ENCODE measurements around the gene PPP1CC.
"Not testable (repeated sequence)": the region's sequence is repeated elsewhere in the genome, so short reads cannot be mapped to it uniquely, and the experiment has no call there.

The PPP1CC gene

DNA sequence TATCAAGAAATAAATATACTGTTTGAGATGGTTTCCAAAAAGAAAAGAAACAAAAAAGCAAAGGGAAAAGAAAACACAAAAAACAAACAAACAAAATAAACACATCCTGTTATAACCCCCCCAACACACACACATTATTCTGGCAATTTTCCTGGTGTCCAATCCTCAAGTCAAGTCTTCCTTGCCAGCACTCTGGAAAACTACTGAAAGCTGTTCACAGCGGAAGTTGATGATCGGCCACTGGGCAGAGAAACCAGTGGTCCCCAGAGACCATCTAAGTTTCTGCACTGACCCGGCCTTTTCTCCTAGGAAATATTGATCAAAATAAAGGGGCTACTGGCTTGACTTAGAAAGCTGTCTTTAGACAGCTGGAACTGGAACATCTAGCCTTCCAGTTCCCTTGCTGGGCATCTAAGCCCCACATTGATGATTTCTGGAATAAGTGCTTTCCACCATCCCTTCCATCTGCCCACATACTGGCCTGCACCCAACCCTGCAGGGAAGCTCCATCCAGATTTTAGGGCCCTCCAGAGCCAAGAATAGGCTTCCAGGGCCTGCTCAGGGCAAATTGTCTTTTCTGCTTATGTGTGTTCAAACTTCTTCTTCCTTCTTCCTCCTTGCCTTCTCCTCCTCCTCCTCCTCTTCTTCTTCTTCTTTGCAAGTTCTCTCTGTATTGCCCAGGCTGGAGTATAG, 11.6 kb upstream of the PPP1CC start:
- DNase-seq (ENCODE audit: low read depth in 2 of 2, low spot score in 1 of 2), result no peak

GRCh38 chr12:110750784-110751461, 8.2 kb upstream of the PPP1CC start:
- no peak for DNase-seq (ENCODE audit: low read depth in 2 of 2, low spot score in 1 of 2)

DNA sequence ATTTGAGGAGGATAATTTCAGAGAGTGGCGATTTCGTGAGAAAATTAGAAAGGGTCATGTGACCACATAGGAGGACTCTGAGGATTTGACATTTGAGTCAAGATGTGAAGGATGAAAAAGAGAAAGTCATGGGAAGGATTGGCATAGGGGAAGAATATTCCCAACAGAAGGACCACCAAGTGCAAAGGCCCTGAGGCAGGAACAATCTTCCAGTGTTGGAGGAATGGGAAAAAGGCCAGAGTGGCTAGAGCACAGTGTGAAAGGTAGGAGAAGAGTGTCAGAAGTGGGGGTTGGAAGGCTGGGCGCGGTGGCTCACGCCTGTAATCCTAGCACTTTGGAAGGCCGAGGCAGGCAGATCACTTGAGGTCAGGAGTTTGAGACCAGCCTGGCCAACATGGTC, 3.9 kb upstream of the PPP1CC start:
- no peak for DNase-seq (ENCODE audit: low read depth in 2 of 2, low spot score in 1 of 2)

- DNase-seq (ENCODE audit: low read depth in 2 of 2, low spot score in 1 of 2), result no peak
Observed at GRCh38 chr12:110745542-110746284, 3.0 kb upstream of the PPP1CC start.

- DNase-seq (ENCODE audit: low read depth in 2 of 2, low spot score in 1 of 2), result no peak
Observed at GRCh38 chr12:110744601-110745264, 2.0 kb upstream of the PPP1CC start.

- no peak for DNase-seq (ENCODE audit: low read depth in 2 of 2, low spot score in 1 of 2)
Observed at GRCh38 chr12:110744151-110744571, 1.5 kb upstream of the PPP1CC start.

DNA sequence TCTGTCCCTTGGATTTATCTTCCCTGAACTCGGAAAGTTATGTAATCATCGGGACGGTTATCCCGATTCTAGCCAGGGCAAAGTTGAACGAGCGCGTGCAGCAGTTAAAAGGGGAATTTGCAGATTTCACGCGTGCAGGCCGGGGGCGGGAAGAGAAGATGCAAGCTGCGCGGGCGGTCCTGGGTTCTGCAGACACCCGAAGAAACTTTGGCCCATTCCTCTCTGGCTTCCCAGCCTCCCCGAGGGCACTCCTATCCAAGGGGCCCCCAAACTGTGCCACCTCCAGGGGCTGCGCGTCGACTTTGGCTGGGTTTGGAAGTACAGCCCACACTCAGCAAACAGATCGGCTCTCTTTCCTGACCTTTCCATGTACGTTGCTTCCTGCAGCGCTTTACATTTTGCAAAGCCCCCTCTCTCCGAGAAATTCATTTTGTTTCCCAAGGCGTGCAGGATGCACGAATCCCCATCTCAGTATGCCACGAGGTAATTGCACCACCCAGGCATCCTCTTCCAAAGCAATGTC, 941 bp upstream of the PPP1CC start:
- no peak for DNase-seq (ENCODE audit: low read depth in 2 of 2, low spot score in 1 of 2)

- no peak for DNase-seq (ENCODE audit: low read depth in 2 of 2, low spot score in 1 of 2)
Observed at GRCh38 chr12:110742096-110742717, 484 bp downstream of the PPP1CC start.

DNA sequence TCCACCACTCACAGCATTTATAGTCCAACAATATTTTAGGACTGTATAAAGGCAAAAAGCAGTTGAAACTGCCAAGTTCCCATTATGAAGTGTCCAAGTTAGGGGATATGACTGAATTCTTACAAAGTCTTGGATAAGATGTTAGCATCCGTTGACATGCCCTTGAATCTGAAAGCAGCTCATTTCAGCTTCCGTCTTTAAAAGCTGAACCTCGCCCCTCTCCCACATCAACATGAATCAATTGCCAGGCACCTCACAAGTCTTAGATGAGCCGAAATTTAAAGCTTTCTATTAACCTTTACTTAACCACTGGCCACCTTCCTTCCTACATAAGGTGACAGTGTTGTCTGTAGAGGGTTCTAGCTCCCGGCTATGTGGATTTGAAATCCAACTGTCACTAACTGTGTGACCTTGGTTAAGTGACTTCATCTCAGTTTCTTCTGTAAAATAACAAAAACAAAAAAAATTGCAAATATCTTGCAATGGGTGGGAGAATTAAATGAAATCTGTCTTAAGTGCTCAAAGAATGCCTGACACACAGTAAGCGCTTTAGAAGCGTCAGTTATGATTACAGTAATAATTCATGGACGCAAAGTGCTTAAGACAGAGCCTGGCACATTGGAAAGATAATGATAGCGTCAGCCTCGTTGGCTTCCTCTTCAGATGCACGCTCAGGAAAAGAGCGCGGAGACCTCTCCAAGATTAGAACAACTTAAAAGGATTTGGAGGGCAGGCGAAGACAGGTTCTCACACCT, 1.2 kb downstream of the PPP1CC start:
- DNase-seq (ENCODE audit: low read depth in 2 of 2, low spot score in 1 of 2), result no peak

DNA sequence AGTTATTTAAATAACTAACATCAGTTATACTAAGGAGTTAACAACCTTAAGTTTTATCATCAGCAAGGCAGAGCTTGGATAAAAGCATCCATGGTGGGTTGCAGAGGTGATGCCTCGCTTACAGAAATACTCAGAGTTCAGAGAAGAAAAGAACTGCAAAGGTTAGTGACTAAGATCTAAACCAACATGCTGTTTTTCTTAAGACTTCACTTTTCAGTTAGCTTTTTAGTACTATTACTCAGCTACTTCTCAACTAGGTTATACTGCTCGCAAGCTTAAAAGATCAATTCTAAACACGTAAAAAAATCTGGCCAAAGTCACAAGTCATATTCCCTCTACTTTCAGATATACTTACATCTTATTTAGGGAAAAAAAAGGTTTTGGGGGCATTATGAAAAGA, 2.8 kb downstream of the PPP1CC start:
- DNase-seq (ENCODE audit: low read depth in 2 of 2, low spot score in 1 of 2), result no peak

DNA sequence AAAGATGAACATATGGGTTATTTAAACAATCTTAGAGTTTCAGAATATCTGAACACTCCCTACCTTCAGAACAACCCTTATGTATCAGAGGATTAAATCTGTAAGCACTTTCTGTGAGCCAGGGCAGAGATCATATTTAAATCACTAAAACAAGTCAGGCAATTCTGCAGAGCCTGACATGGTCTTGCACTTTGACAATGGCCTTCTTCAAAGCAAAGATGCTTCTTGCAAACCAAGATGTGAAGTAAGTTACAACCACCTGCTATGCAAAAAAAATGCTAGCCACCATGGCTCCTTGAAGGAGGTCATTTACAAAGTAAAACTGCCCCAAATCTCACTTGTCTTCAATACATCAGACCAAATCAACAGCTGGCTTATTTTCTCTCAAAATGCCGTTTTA, 3.2 kb downstream of the PPP1CC start:
- DNase-seq (ENCODE audit: low read depth in 2 of 2, low spot score in 1 of 2), result no peak

- DNase-seq (ENCODE audit: low read depth in 2 of 2, low spot score in 1 of 2), result no peak
Observed at GRCh38 chr12:110737532-110737931, 5.2 kb downstream of the PPP1CC start.

DNA sequence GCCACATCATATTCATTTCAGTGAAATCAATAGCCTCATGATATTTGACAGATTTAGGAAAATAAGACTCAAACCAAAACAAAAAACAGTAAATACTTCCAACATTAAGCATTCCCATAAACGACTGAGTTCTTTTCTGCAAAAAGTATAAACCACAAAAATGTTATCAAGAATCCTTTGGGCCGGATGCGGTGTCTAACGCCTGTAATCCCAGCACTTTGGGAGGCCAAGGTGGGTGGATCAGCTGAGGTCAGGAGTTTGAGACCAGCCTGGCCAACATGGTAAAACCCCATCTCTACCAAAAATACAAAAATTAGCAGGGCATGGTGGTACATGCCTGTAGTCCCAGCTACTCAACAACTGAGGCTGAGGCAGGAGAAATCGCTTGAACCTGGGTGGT, 5.7 kb downstream of the PPP1CC start:
- not testable (repeated sequence) for DNase-seq (ENCODE audit: low read depth in 2 of 2, low spot score in 1 of 2)

DNA sequence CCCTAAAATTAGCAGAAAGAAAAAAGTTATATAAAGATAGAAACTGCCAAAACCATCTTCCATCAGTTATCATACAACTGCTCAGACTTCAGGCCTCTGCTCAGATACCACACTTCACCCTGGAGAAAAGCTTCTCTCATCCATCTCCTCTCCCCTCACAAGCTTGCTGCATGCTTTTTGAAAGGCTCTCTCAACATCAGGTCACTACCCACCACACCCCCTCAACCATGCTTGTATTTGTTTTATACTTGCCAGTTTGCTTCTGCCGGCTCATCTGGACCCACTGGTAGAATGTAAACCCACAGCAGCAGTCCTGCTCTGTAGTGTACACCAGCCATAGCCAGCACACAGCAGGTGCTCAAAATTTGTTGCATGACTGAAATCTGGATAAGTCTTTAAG, 8.8 kb downstream of the PPP1CC start:
- DNase-seq (ENCODE audit: low read depth in 2 of 2, low spot score in 1 of 2), result no peak

- no peak for DNase-seq (ENCODE audit: low read depth in 2 of 2, low spot score in 1 of 2)
Observed at GRCh38 chr12:110733089-110733715, 9.5 kb downstream of the PPP1CC start.

DNA sequence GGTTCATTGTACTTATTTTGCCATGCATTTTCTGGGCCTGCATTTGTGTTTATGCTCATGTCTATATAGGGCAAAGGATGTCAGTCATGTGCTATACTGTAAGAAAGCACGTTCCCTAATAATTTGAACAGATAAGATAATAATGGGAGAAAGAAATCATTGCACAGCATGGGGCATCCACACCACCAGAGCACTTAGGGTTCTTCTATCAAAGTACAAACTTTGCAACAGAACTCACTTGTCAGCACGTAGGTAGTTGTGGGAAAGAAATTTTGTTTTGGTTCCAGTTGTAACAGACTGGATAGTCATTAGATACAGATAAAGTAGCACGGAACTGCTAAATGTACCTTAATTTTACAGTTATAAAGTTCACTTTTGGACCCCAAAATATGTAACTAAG, 10.1 kb downstream of the PPP1CC start:
- no peak for DNase-seq (ENCODE audit: low read depth in 2 of 2, low spot score in 1 of 2)

- DNase-seq (ENCODE audit: low read depth in 2 of 2, low spot score in 1 of 2), result no peak
Observed at GRCh38 chr12:110731479-110731878, 11.2 kb downstream of the PPP1CC start.

DNA sequence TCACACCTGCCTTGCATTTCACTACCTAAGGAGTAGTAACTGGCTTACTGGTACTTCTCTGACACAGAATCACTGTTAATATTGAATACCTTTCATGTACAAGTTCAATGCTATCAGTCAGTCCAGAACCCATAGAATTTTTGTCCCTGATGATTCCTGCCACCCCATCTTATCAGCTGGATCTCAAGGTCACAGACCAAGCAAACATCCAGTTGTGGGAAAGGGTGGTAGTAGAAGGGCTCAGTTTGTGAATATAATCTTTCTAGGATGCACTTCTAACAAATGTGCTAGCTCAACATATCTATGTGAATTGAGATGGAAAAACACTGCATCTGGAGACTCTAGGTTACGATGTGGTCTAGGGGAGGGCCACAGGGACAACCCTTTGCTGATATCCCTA, 14.1 kb downstream of the PPP1CC start:
- no peak for DNase-seq (ENCODE audit: low read depth in 2 of 2, low spot score in 1 of 2)

- DNase-seq (ENCODE audit: low read depth in 2 of 2, low spot score in 1 of 2), result no peak
Observed at GRCh38 chr12:110726708-110727369, 15.9 kb downstream of the PPP1CC start.

Measured in stimulated activated CD8-positive, alpha-beta memory T cell treated with anti-CD3 and anti-CD28 coated beads, Interleukin-4, amount 100 ng/mL, for 1 hour (primary cell).